Fibroblast of mammary gland (primary cell): Measurements from ENCODE around the gene POLR3G.

Source experiments
- DNase-seq: peaks from one replicate; pipeline ENCODE4 v3.0.0-alpha.2; 2010; ENCODE audit warnings: low read depth
- H3K4me3 ChIP-seq: 2 replicates; pipeline ENCODE4 v1.5.1; 2011; ENCODE audit warnings: low read depth, mild to moderate bottlenecking, low read length, moderate library complexity; ENCODE audit not compliant: control insufficient read depth
- CTCF ChIP-seq: conservative IDR thresholded peaks from 2 replicates; pipeline ENCODE4 v1.5.1; 2011; ENCODE audit warnings: low read depth, low read length, inconsistent platforms; ENCODE audit not compliant: control insufficient read depth, insufficient read depth

POLR3G gene

DNA sequence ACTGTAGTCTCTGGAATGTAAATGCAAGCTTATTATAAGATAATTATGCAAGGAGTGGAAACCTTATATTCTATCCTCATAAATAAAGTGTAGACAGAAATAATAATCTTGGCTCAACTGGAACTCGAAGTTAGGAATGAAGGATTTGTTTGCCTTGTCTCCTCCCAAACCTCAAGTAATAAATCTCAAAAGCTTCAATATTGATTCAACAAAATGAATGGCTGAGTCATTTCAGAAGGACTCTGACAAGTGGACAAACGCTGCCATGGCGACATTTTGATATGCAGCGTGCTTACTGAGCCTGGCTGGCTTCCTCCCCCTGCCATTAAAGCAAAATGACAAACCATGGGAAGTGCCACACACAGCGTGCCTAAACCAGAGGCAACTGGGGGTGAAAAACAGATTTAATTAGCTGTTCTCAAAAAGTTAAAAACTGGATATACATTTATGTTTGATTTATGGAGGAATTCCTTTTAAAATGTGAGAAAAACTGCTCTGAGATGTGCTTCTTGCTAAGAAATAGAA is 73.5 kb downstream of the POLR3G start:
- DNase-seq, result no peak
- no peak overlapping the region for H3K4me3 ChIP-seq
- TF ChIP-seq CTCF, result no peak

DNA sequence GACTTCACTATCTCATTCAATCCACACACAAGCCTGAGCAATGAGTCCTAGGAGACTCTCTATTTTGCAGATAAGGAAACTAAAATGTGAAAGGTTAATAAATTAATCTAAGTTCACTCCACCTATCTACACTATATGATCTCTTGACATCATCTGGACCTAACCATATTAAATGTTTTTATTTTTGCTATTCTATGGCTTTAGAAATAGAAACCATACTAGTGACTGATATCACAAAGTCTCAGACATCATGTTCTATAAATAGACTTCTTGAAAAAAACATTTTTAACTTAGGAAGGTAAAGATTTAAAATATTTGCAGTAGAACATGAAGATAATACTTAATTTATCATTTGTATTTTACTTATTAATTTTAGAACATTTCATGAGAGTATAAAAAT is 74.6 kb downstream of the POLR3G start:
- no peak for TF ChIP-seq CTCF
- DNase-seq, result no peak

GRCh38 chr5:90549729-90550275 is 75.1 kb downstream of the POLR3G start:
- no peak for TF ChIP-seq CTCF
- no peak overlapping the region for H3K4me3 ChIP-seq
- no peak for DNase-seq

More for the DNA sequence above, 74.6 kb downstream of the POLR3G start:
- no peak overlapping the region for H3K4me3 ChIP-seq

DNA sequence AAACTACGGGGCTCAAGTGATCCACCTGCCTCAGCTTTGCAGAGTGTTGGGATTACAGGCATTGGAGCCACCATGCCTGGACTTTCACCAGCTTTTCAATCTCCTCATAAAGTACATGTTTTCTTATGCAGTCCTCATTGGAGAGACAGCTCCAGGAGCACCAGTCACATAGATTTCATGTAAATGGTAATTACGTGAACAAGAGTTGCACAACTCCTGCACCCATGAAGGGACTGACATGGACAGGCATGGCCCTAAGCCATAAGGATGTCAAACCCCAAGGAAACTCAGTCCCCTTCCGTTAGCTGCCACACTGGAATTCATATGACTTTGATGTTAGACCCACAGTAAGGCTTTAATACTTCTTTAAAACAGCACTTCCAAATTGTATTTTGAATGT is 76.3 kb downstream of the POLR3G start:
- H3K4me3 ChIP-seq, result no peak overlapping the region
- TF ChIP-seq CTCF, result no peak
- DNase-seq, result no peak

- DNase-seq, result no peak
- no peak for TF ChIP-seq CTCF
- no peak overlapping the region for H3K4me3 ChIP-seq
Measured at GRCh38 chr5:90551376-90551775, 76.7 kb downstream of the POLR3G start.

DNA sequence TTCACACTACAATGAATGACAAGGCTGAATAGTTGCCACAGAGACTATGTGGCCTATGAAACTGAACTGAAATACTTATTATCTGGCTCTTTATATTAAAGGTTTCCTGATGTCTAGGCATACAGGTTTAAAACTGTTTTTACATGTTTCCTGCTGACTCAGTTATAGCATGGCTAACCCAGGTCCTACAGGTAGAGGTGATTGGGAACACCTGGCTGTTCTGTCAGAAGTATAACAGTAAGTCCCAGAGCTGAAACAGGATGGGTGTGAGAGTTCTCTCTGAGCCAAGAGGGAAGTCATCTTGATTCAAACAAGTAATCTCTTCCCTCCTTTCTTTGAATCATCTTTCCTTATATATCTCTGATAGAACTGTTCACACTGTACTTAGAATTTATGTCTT is 79.0 kb downstream of the POLR3G start:
- DNase-seq, result no peak

More for the DNA sequence above, 79.0 kb downstream of the POLR3G start:
- no peak for TF ChIP-seq CTCF
- no peak overlapping the region for H3K4me3 ChIP-seq
